NT2/D1 (cell line): ENCODE measurements around the gene GPX7.

Source experiments
- SUZ12 ChIP-seq: IDR thresholded peaks from 2 replicates; pipeline ENCODE4 v1.6.1; 2011; ENCODE audit not compliant: insufficient read length, insufficient read depth; ENCODE audit errors: extremely low read depth
- ZNF274 ChIP-seq: IDR thresholded peaks from 2 replicates; pipeline ENCODE4 v1.6.1; 2011; ENCODE audit warnings: mild to moderate bottlenecking, low read depth, low read length

GRCh38 chr1:52585474-52585873 lies 16.7 kb upstream of the GPX7 start:
- TF ChIP-seq ZNF274 (no peak), SUZ12 (no peak)
